ENCODE measurements around the gene CRADD. TPM values are rescaled to one million over a fixed set of nuclear protein-coding genes. Genes with fewer than 3 reads are reported as not detected.

The CRADD gene
- polyA plus RNA-seq, 1 of the 3 experiments (the other 2 are of a cell fraction): 13.6 TPM

DNA sequence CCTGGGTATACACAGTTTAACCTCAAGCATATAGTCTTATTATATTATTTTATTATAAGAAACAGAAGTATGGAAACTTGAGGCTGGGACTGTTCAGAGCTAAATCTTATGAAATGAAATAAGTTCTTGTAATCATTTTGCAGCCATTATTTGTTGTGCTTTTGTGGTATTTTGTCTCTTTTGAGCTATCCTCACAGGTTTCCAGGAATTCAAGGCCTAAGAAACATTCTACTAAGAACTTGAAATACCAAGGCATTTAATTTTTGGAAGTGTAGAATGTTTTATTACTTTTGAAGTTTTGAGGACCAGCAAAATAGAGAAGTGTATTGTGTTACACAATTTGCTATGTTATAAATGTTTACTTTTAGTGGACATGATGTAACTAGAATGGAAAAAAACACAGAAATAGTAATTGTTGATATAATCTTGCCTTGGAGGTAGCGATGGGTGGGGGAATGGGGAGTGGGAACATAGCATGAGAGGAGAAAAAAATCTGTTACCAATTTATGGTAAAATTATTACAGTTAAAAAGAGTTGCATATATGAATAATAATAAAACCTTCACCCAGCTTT lies 81.7 kb downstream of the CRADD start:
- peaks cover 4% of the 10 kb centered on the region for H3F3A ChIP-seq (replicated peaks; ENCODE audit: insufficient read depth)
- no peaks in the 10 kb centered on the region for H3K36me3 ChIP-seq (replicated peaks in 1 of 2; ENCODE audit: control insufficient read depth in 1 of 2, insufficient read depth in 2 of 2, low read length in 1 of 2)
- DNase-seq: no peak
- no peak overlapping the region for H3K9ac ChIP-seq
- no peak for TF ChIP-seq GABPA (IDR thresholded peaks at IDR 0.05; ENCODE audit: low read depth)
- no peak for TF ChIP-seq SIN3A (IDR thresholded peaks at IDR 0.05; ENCODE audit: borderline replicate concordance, low read depth, low read length)
- no peak for TF ChIP-seq SMC3 (IDR thresholded peaks at IDR 0.05; ENCODE audit: low read depth, low read length)
- TF ChIP-seq RCOR1 (IDR thresholded peaks at IDR 0.05; ENCODE audit: low read length): no peak
- no peak for TF ChIP-seq TAF1 (IDR thresholded peaks at IDR 0.05; ENCODE audit: borderline replicate concordance, low read depth, low read length)
- no peak for TF ChIP-seq NRF1 (IDR thresholded peaks at IDR 0.05; ENCODE audit: low read depth, low read length)
- H3K9me2 ChIP-seq: no peaks in the 10 kb centered on the region
- H3K27ac ChIP-seq (ENCODE audit: low read depth in 2 of 2, low read length in 1 of 2): no peak overlapping the region
- WGBS (ENCODE audit: low lambda C conversion rate): 83% methylated on average over 1 of the region's 1 CpG
- H3K27me3 ChIP-seq (ENCODE audit: insufficient read depth): no peaks in the 10 kb centered on the region
- no peaks in the 10 kb centered on the region for H4K20me1 ChIP-seq (ENCODE audit: insufficient read depth)
- no peak overlapping the region for H2AFZ ChIP-seq (ENCODE audit: low read depth)
- H3K4me3 ChIP-seq (ENCODE audit: low read depth in 2 of 2, low read length in 1 of 2): no peak overlapping the region
- no peaks in the 10 kb centered on the region for H3K9me3 ChIP-seq
- CTCF ChIA-PET: interaction anchor here (1.0 to 2.9 kb wide), 4 partner anchors 17 to 344 kb away, joined by 3 to 13 read pairs (median 8); no protein-coding TSS in a partner anchor
- H3K4me2 ChIP-seq: no peak overlapping the region
- H3K79me2 ChIP-seq (ENCODE audit: insufficient read depth): peaks cover 5% of the 10 kb centered on the region; the same call in 1 of the 2 replicates
- POLR2A ChIA-PET: no interaction called here
- peaks cover 0 to 5% of the 10 kb centered on the region in 2 experiments; a peak in 2 of 4 replicates for H3K4me1 ChIP-seq (ENCODE audit: control insufficient read depth in 1 of 2, insufficient read depth in 2 of 2, low read depth in 1 of 2, low read length in 1 of 2)

DNA sequence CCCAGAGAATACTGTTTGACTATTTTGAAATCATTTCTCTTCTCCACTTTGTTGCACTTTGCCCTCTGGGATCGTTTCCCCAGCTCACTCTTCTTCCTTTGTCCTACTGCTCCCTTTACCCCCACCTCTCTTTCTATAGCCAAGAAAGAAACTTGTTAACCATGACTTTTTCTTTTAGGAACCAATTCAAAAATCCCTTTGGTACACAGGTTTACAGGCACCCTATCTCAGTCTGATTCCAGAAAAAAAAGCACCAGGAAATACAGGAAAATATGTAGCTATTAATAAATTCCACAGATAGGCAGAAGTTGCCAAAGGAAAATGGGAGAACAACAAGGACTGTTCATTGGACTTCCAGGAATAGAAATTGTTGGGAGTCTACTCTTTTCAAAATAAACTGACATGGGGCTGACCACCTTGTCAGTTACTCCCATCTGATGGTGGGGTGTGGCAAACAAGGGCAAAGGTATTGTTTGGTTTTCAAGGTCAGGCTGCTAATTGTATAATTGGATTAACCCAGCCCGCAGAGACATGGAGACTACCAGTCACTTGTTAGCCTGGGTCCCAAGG lies 82.4 kb downstream of the CRADD start:
- Histone ChIP-seq H3K9ac (no peak overlapping the region), H4K20me1 (ENCODE audit: insufficient read depth) (no peaks in the 10 kb centered on the region), H3K27me3 (ENCODE audit: insufficient read depth) (no peaks in the 10 kb centered on the region), H3K36me3 (replicated peaks in 1 of 2; ENCODE audit: control insufficient read depth in 1 of 2, insufficient read depth in 2 of 2, low read length in 1 of 2) (no peaks in the 10 kb centered on the region), H3K4me1 (ENCODE audit: control insufficient read depth in 1 of 2, insufficient read depth in 2 of 2, low read depth in 1 of 2, low read length in 1 of 2) (peaks cover 0 to 5% of the 10 kb centered on the region in 2 experiments; a peak in 2 of 4 replicates), H2AFZ (ENCODE audit: low read depth) (no peak overlapping the region), H3K9me2 (no peaks in the 10 kb centered on the region), H3K4me2 (no peak overlapping the region), H3K9me3 (no peaks in the 10 kb centered on the region), H3K79me2 (ENCODE audit: insufficient read depth) (peaks cover 5% of the 10 kb centered on the region; the same call in 1 of the 2 replicates), H3K4me3 (ENCODE audit: low read depth in 2 of 2, low read length in 1 of 2) (no peak overlapping the region), H3F3A (replicated peaks; ENCODE audit: insufficient read depth) (peaks cover 4% of the 10 kb centered on the region), H3K27ac (ENCODE audit: low read depth in 2 of 2, low read length in 1 of 2) (no peak overlapping the region)
- DNase-seq: no peak
- WGBS (ENCODE audit: low lambda C conversion rate): 61% methylated on average over 2 of the region's 2 CpGs
- ChIA-PET POLR2A (no interaction called here), CTCF (interaction anchor here (0.9 to 2.9 kb wide), 7 partner anchors 18 to 343 kb away, joined by 3 to 13 read pairs (median 3); no protein-coding TSS in a partner anchor)
- TF ChIP-seq, protein P1, sequence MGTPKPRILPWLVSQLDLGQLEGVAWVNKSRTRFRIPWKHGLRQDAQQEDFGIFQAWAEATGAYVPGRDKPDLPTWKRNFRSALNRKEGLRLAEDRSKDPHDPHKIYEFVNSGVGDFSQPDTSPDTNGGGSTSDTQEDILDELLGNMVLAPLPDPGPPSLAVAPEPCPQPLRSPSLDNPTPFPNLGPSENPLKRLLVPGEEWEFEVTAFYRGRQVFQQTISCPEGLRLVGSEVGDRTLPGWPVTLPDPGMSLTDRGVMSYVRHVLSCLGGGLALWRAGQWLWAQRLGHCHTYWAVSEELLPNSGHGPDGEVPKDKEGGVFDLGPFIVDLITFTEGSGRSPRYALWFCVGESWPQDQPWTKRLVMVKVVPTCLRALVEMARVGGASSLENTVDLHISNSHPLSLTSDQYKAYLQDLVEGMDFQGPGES (IDR thresholded peaks at IDR 0.05; ENCODE audit: low read depth, low read length): no peak
- TF ChIP-seq YY1 (IDR thresholded peaks at IDR 0.05; ENCODE audit: low read depth): no peak
- TF ChIP-seq TCF12 (IDR thresholded peaks at IDR 0.05): no peak
- TF ChIP-seq, protein P2, sequence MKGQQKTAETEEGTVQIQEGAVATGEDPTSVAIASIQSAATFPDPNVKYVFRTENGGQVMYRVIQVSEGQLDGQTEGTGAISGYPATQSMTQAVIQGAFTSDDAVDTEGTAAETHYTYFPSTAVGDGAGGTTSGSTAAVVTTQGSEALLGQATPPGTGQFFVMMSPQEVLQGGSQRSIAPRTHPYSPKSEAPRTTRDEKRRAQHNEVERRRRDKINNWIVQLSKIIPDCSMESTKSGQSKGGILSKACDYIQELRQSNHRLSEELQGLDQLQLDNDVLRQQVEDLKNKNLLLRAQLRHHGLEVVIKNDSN (IDR thresholded peaks at IDR 0.05; ENCODE audit: borderline replicate concordance, low read depth): no peak
- no peak for TF ChIP-seq NFIC (IDR thresholded peaks at IDR 0.05; ENCODE audit: borderline replicate concordance)
- no peak for TF ChIP-seq NRF1 (IDR thresholded peaks at IDR 0.05; ENCODE audit: low read depth, low read length)
- no peak for TF ChIP-seq TEAD4 (IDR thresholded peaks at IDR 0.05; ENCODE audit: borderline replicate concordance, insufficient read depth)
- TF ChIP-seq POLR2AphosphoS5 (IDR thresholded peaks at IDR 0.05; ENCODE audit: low read depth, low read length): no peak
- TF ChIP-seq SIN3A (IDR thresholded peaks at IDR 0.05; ENCODE audit: borderline replicate concordance, low read depth, low read length): no peak
- TF ChIP-seq, protein P3, sequence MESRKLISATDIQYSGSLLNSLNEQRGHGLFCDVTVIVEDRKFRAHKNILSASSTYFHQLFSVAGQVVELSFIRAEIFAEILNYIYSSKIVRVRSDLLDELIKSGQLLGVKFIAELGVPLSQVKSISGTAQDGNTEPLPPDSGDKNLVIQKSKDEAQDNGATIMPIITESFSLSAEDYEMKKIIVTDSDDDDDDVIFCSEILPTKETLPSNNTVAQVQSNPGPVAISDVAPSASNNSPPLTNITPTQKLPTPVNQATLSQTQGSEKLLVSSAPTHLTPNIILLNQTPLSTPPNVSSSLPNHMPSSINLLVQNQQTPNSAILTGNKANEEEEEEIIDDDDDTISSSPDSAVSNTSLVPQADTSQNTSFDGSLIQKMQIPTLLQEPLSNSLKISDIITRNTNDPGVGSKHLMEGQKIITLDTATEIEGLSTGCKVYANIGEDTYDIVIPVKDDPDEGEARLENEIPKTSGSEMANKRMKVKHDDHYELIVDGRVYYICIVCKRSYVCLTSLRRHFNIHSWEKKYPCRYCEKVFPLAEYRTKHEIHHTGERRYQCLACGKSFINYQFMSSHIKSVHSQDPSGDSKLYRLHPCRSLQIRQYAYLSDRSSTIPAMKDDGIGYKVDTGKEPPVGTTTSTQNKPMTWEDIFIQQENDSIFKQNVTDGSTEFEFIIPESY (IDR thresholded peaks at IDR 0.05; ENCODE audit: borderline replicate concordance, low read depth): no peak
- TF ChIP-seq RAD21 (IDR thresholded peaks at IDR 0.05; ENCODE audit: low read length): no peak
- no peak for TF ChIP-seq RXRA (IDR thresholded peaks at IDR 0.05; ENCODE audit: borderline replicate concordance, low read depth)
- no peak for TF ChIP-seq RCOR1 (IDR thresholded peaks at IDR 0.05; ENCODE audit: low read length)
- TF ChIP-seq EP300 (IDR thresholded peaks at IDR 0.05; ENCODE audit: borderline replicate concordance in 1 of 2, low read depth in 1 of 2, low read length in 1 of 2): no peak
- TF ChIP-seq FOSL2 (IDR thresholded peaks at IDR 0.05; ENCODE audit: borderline replicate concordance, low read depth): no peak
- TF ChIP-seq EZH2phosphoT487 (IDR thresholded peaks at IDR 0.05; ENCODE audit: borderline replicate concordance, low read depth): no peak
- no peak for TF ChIP-seq GATA2 (CRISPR knock-in tag; IDR thresholded peaks at IDR 0.05)
